ENCODE measurements around the gene SELENOF.
A peak's percentile ranks its signal among the peaks of the same experiment; 100 is the strongest.

The SELENOF gene

GRCh38 chr1:86862920-86863319 is 51.0 kb downstream of the SELENOF start:
- TF ChIP-seq CTCF (IDR thresholded peaks at IDR 0.05; ENCODE audit: low read length, missing control alignments) = no peak
- no peak overlapping the region for H3K4me3 ChIP-seq (replicated peaks; ENCODE audit: low read depth, low read length)
- no peak for DNase-seq (ENCODE audit: low read depth)

GRCh38 chr1:86861424-86861823 is 52.5 kb downstream of the SELENOF start:
- DNase-seq (ENCODE audit: low read depth) = no peak
- no peak for TF ChIP-seq CTCF (IDR thresholded peaks at IDR 0.05; ENCODE audit: low read length, missing control alignments)
- no peak overlapping the region for H3K4me3 ChIP-seq (replicated peaks; ENCODE audit: low read depth, low read length)

- DNase-seq (ENCODE audit: low read depth) = no peak
- H3K4me3 ChIP-seq (replicated peaks; ENCODE audit: low read depth, low read length) = no peak overlapping the region
- no peak for TF ChIP-seq CTCF (IDR thresholded peaks at IDR 0.05; ENCODE audit: low read length, missing control alignments)
These were observed 53.5 kb downstream of the SELENOF start for GRCh38 chr1:86860424-86860823.

- peak; percentile 9 for DNase-seq (ENCODE audit: low read depth)
- H3K4me3 ChIP-seq (replicated peaks; ENCODE audit: low read depth, low read length) = no peak overlapping the region
- TF ChIP-seq CTCF (IDR thresholded peaks at IDR 0.05; ENCODE audit: low read length, missing control alignments) = no peak
These were observed 53.9 kb downstream of the SELENOF start for GRCh38 chr1:86860020-86860419.

GRCh38 chr1:86858524-86859261 is 55.2 kb downstream of the SELENOF start:
- H3K4me3 ChIP-seq (replicated peaks; ENCODE audit: low read depth, low read length) = no peak overlapping the region
- no peak for DNase-seq (ENCODE audit: low read depth)
- TF ChIP-seq CTCF (IDR thresholded peaks at IDR 0.05; ENCODE audit: low read length, missing control alignments) = no peak

GRCh38 chr1:86856196-86856595 is 57.7 kb downstream of the SELENOF start:
- no peak for DNase-seq (ENCODE audit: low read depth)
- no peak for TF ChIP-seq CTCF (IDR thresholded peaks at IDR 0.05; ENCODE audit: low read length, missing control alignments)
- no peak overlapping the region for H3K4me3 ChIP-seq (replicated peaks; ENCODE audit: low read depth, low read length)

GRCh38 chr1:86854352-86854751 is 59.6 kb downstream of the SELENOF start:
- no peak for TF ChIP-seq CTCF (IDR thresholded peaks at IDR 0.05; ENCODE audit: low read length, missing control alignments)
- DNase-seq (ENCODE audit: low read depth) = no peak
- H3K4me3 ChIP-seq (replicated peaks; ENCODE audit: low read depth, low read length) = no peak overlapping the region
